ENCODE results near the gene TBC1D4. TPM values are rescaled to one million over a fixed set of nuclear protein-coding genes. Genes with fewer than 3 reads are reported as not detected.

The TBC1D4 gene
- total RNA-seq = 10 to 100 TPM; 10.5 to 35.0 (median 33.1) TPM

DNA sequence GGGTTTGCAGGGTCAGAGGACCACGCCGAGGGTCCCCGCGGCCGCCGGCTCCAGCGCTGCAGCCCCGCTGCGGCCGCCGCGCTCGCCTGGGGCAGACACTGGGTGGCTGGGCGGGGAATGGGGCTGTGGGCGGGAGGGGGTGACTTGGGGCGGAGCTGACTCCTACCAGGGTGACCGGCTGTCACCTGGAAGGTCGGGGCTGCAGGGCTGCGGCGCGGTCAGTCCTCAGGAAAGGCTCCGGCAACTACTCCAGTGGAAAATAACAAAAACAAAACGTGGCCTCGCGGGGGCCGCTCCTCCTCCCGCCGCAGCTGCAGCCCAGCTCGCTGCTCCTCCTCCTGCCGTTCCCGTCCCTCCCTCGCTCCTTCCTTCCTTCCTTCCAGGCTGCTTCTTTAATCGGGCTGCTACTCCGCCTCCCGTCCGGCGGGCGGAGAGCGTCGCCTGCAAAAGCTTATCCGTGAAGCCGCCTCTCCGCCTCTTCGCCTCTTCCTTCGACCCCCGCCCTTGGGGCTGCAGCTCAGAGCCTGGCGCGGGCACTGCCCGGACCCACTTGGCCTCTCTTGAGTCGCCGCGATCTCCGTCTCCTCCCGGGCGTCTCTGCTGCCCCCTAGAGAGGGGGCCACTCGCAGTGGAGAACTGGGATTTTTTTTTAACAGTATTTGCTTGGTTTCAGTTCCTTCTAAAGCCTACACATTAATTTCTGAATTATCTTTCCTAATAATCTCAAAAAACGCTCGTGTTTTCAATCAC, at the start of gene TBC1D4:
TBC1D4 (minus strand) TSS at position 100 of the 750 bp plus-strand sequence. CDS start 402 bp downstream, outside the sequence.
- Histone ChIP-seq H3K36me3 (no peaks in the 10 kb centered on the region), H3K27ac (peak within 1 kb of the TSS; percentile 38 to 79 (median 70)), H3K4me1 (peaks cover 0 to 12% (median 6%) of the 10 kb centered on the region in 4 donors), H3K4me3 (peak within 1 kb of the TSS; percentile 47 to 87 (median 72)), H3K27me3 (no peaks in the 10 kb centered on the region), H3K9me3 (no peaks in the 10 kb centered on the region)
- DNase-seq = peak; percentile 64 to 90 (median 84)
- TF ChIP-seq POLR2A (IDR thresholded peaks at IDR 0.05) (peak in 1 of 2 donors; percentile 33), CTCF (IDR thresholded peaks at IDR 0.05) (peak; percentile 7 to 78 (median 64))

DNA sequence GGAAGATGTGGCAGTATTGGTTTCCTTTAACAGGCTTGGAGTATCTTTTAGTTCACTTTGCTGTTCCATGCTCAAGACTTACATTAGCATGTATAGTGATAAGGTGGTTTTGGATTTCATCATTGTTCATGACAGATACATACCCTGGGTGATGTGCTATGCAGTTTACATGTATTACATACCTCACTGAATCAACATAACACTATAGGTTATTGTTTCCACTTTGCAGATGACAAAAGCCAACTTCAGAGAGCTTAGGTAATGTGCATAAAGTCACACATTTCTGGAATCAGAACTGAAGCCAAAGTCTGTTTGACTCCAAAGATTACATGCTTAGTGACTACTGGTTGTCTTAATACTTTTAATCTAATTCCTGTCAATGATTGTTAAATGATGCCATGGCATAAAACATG, 48.6 kb upstream of the TBC1D4 start:
- Histone ChIP-seq H3K36me3 (peaks cover 0 to 16% (median 0%) of the 10 kb centered on the region in 3 donors), H3K27ac (no peak overlapping the region), H3K4me3 (no peak overlapping the region), H3K4me1 (no peaks in the 10 kb centered on the region), H3K9me3 (no peaks in the 10 kb centered on the region), H3K27me3 (no peaks in the 10 kb centered on the region)
- no peak for DNase-seq
- TF ChIP-seq POLR2A (IDR thresholded peaks at IDR 0.05) (no peak), CTCF (IDR thresholded peaks at IDR 0.05) (no peak)

GRCh38 chr13:75521956-75522355, 40.0 kb upstream of the TBC1D4 start:
- peaks cover 0 to 6% (median 0%) of the 10 kb centered on the region in 3 donors for H3K36me3 ChIP-seq
- no peak overlapping the region for H3K4me3 ChIP-seq
- no peaks in the 10 kb centered on the region for H3K4me1 ChIP-seq
- no peaks in the 10 kb centered on the region for H3K27me3 ChIP-seq
- DNase-seq = no peak
- H3K9me3 ChIP-seq = no peaks in the 10 kb centered on the region
- no peak overlapping the region for H3K27ac ChIP-seq
- TF ChIP-seq CTCF (IDR thresholded peaks at IDR 0.05) (no peak), POLR2A (IDR thresholded peaks at IDR 0.05) (no peak)

GRCh38 chr13:75518439-75519088, 36.6 kb upstream of the TBC1D4 start:
- DNase-seq = no peak
- no peak overlapping the region for H3K27ac ChIP-seq

More at GRCh38 chr13:75518439-75519088, 36.6 kb upstream of the TBC1D4 start:
- Histone ChIP-seq H3K36me3 (no peaks in the 10 kb centered on the region), H3K4me3 (no peak overlapping the region), H3K4me1 (no peaks in the 10 kb centered on the region), H3K9me3 (no peaks in the 10 kb centered on the region), H3K27me3 (no peaks in the 10 kb centered on the region)
- no peak for TF ChIP-seq POLR2A (IDR thresholded peaks at IDR 0.05)
- TF ChIP-seq CTCF (IDR thresholded peaks at IDR 0.05) = no peak
